B cell (primary cell): Measurements from ENCODE around the gene ZSCAN12. TPM values are rescaled to one million over a fixed set of nuclear protein-coding genes. Genes with fewer than 3 reads are reported as not detected.

Source experiments
- ATAC-seq: fragments of 200-7000 bp; cut with Tn5 transposase; one replicate; pipeline ENCODE4 v1.10.0; 2021; ENCODE audit warnings: low read depth, mild to moderate bottlenecking, moderate number of reproducible peaks, moderate library complexity
- CTCF ChIA-PET: fragments of 350-600 bp; sonication (Branson Sonifier 250); formaldehyde crosslinking; loops from one replicate; lab custom pipeline; 2021; ENCODE audit warnings: antibody characterized with exemption, inconsistent platforms; lab: Charles Lee
- POLR2A ChIA-PET: fragments of 350-600 bp; sonication (Branson Sonifier 250); formaldehyde crosslinking; loops from one replicate; lab custom pipeline; 2021; ENCODE audit warnings: antibody characterized with exemption; lab: Charles Lee
- DNase-seq: peaks from one replicate; pipeline ENCODE4 v3.0.0; 2013
- H2AFZ ChIP-seq: 2 replicates; pipeline ENCODE4 v1.6.1; 2012; ENCODE audit warnings: mild to moderate bottlenecking, low read depth, low read length; ENCODE audit not compliant: insufficient read depth, poor library complexity, severe bottlenecking
- H3K27ac ChIP-seq, 2 donors: 1 replicate in 1 of 2; 2 replicates in 1 of 2; pipeline ENCODE4 v1.5.1; 2012 to 2013; ENCODE audit warnings: low read length in 2 of 2, mild to moderate bottlenecking in 2 of 2, moderate library complexity in 1 of 2
- H3K27me3 ChIP-seq, 4 experiments: fragments of 200-600 bp in 1 of 4; sonication (generic) in 1 of 4; replicated peaks in 1 of 4; 1 replicate in 2 of 4; 2 replicates in 2 of 4; pipeline versions ENCODE4 v1.6.1 to v1.7.0; 2013 to 2016; ENCODE audit warnings: low read length in 3 of 4, mild to moderate bottlenecking in 2 of 4, mixed read lengths in 1 of 4, moderate library complexity in 1 of 4; ENCODE audit not compliant: insufficient read depth in 4 of 4, control insufficient read depth in 3 of 4; ENCODE audit errors: control extremely low read depth in 1 of 4
- H3K36me3 ChIP-seq, 2 experiments: replicated peaks in 1 of 2; 1 replicate in 1 of 2; 2 replicates in 1 of 2; pipeline versions ENCODE4 v1.6.1 to v1.7.1; 2013; ENCODE audit warnings: low read length in 1 of 2; ENCODE audit not compliant: insufficient read depth in 2 of 2, control insufficient read depth in 1 of 2; ENCODE audit errors: control extremely low read depth in 1 of 2, extremely low read depth in 1 of 2
- H3K4me1 ChIP-seq, 2 donors: fragments of 200-600 bp in 1 of 2; sonication (generic) in 1 of 2; 1 replicate in 1 of 2; 2 replicates in 1 of 2; pipeline versions ENCODE4 v1.5.1 to v1.6.1; 2013 to 2017; ENCODE audit warnings: low read length in 2 of 2; ENCODE audit not compliant: control insufficient read depth in 2 of 2, insufficient read depth in 2 of 2
- H3K4me2 ChIP-seq: replicated peaks from 2 replicates; pipeline ENCODE3; 2012; ENCODE audit warnings: mild to moderate bottlenecking, low read depth, low read length; ENCODE audit not compliant: poor library complexity, severe bottlenecking
- H3K4me3 ChIP-seq, 5 experiments: fragments of 200-600 bp in 1 of 5; sonication (generic) in 1 of 5; 1 replicate in 3 of 5; 2 replicates in 2 of 5; pipeline versions ENCODE4 v1.5.1 to v1.7.0; 2011 to 2016; ENCODE audit warnings: low read length in 4 of 5, mild to moderate bottlenecking in 4 of 5, low read depth in 2 of 5, control low read depth in 1 of 5, moderate library complexity in 1 of 5; ENCODE audit not compliant: insufficient read depth in 1 of 5; ENCODE audit errors: control extremely low read depth in 1 of 5, extremely low read depth in 1 of 5
- H3K79me2 ChIP-seq: fragments of 200-600 bp; sonication (generic); one replicate; pipeline ENCODE4 v1.6.0; 2016; ENCODE audit warnings: low read length; ENCODE audit not compliant: control insufficient read depth, insufficient read depth
- H3K9ac ChIP-seq: fragments of 200-600 bp; sonication (generic); 2 replicates; pipeline ENCODE4 v1.6.1; 2017; ENCODE audit warnings: mild to moderate bottlenecking, low read length, moderate library complexity
- H3K9me3 ChIP-seq, 3 donors: one replicate each; pipeline versions ENCODE4 v1.6.1 to v1.7.1; 2013; ENCODE audit warnings: low read length in 2 of 3; ENCODE audit not compliant: control insufficient read depth in 2 of 3, insufficient read depth in 1 of 3; ENCODE audit errors: control extremely low read depth in 1 of 3
- H4K20me1 ChIP-seq: 2 replicates; pipeline ENCODE4 v1.6.0; 2012; ENCODE audit warnings: mild to moderate bottlenecking, low read length; ENCODE audit not compliant: insufficient read depth, control insufficient read depth, poor library complexity, severe bottlenecking
- H3K27ac Mint-ChIP-seq: one replicate; pipeline ENCODE4 v1.8.0; 2021; ENCODE audit warnings: mixed read lengths
- H3K27me3 Mint-ChIP-seq: one replicate; pipeline ENCODE4 v1.8.0; 2021; ENCODE audit warnings: mixed read lengths
- H3K4me1 Mint-ChIP-seq: one replicate; pipeline ENCODE4 v1.8.0; 2021; ENCODE audit warnings: mixed read lengths
- H3K4me3 Mint-ChIP-seq: one replicate; pipeline ENCODE4 v1.8.0; 2021; ENCODE audit warnings: mixed read lengths
- H3K9me3 Mint-ChIP-seq: one replicate; pipeline ENCODE4 v1.8.0; 2022; ENCODE audit warnings: mixed read lengths; ENCODE audit not compliant: insufficient read depth
- CTCF ChIP-seq: fragments of 200-600 bp; IDR thresholded peaks from one replicate; pipeline ENCODE4 v1.8.0; 2022; ENCODE audit warnings: antibody characterized with exemption, mild to moderate bottlenecking
- EZH2 ChIP-seq: IDR thresholded peaks from 2 replicates; pipeline ENCODE4 v1.6.1; 2012; ENCODE audit warnings: borderline replicate concordance, low read depth, mild to moderate bottlenecking, moderate library complexity, low read length; ENCODE audit not compliant: insufficient read depth, poor library complexity, severe bottlenecking
- WGBS: methylation state at CpG from one replicate; pipeline ENCODE4 v1.1.5; 2013; ENCODE audit warnings: missing lambda C conversion rate; ENCODE audit not compliant: insufficient coverage; 5-methylcytosine and 5-hydroxymethylcytosine counted together
- intact Hi-C: fragments of 100-400 bp; cut with micrococcal nuclease; formaldehyde crosslinking; loops from one replicate; pipeline ENCODE4 v1.10.0; 2022
- polyA plus RNA-seq: library from polyadenylated mRNA; depleted of rRNA; stranded (reverse); fragments of >200 nt; gene quantifications from 2 replicates; pipeline ENCODE4 v1.2.3, GENCODE V29; 2012
- total RNA-seq, 2 donors: library from RNA; stranded (reverse); fragments of 120-200 nt in 1 of 2; gene quantifications; 1 replicate in 1 of 2; 2 replicates in 1 of 2; pipeline versions ENCODE4 v1.2.3 to v1.2.4, GENCODE V29; 2013 to 2022

Gene ZSCAN12
- total and polyA plus RNA-seq, 2 donors (not counting 1 experiment from before 2014, with no cell fraction given): 3.5 to 14.8 TPM

GRCh38 chr6:28353981-28354676 is 45.4 kb downstream of the ZSCAN12 start:
- H3K79me2 ChIP-seq: peaks cover 79% of the 10 kb centered on the region
- no peaks in the 10 kb centered on the region for H3K9me3 Mint-ChIP-seq
- DNase-seq (no peak), ATAC-seq (no peak)
- TF ChIP-seq CTCF: no peak
- no peak for TF ChIP-seq EZH2
- H3K4me3 Mint-ChIP-seq: no peak overlapping the region
- intact Hi-C loops: no loop called here
- WGBS: 94% methylated on average over 11 of the region's 11 CpGs
- H3K27me3 Mint-ChIP-seq: no peaks in the 10 kb centered on the region
- peaks cover 34% of the 10 kb centered on the region for H3K4me1 Mint-ChIP-seq
- no peak overlapping the region for H3K9ac ChIP-seq
- no peak overlapping the region for H3K4me3 ChIP-seq
- peaks cover 13% of the 10 kb centered on the region for H4K20me1 ChIP-seq
- H2AFZ ChIP-seq: no peak overlapping the region
- peaks cover 0 to 12% (median 0%) of the 10 kb centered on the region in 3 donors for H3K9me3 ChIP-seq
- no peak overlapping the region for H3K4me2 ChIP-seq
- no peaks in the 10 kb centered on the region for H3K36me3 ChIP-seq
- ChIA-PET POLR2A (no interaction called here), CTCF (interaction anchor here (1.3 to 4.5 kb wide), 4 partner anchors 9 to 249 kb away, joined by 3 to 37 read pairs (median 24); partner anchors contain the start of gene ZSCAN26)
- H3K27me3 ChIP-seq: no peaks in the 10 kb centered on the region
- H3K27ac ChIP-seq: no peak overlapping the region
- H3K27ac Mint-ChIP-seq: no peak overlapping the region
- peaks cover 11 to 24% of the 10 kb centered on the region in 2 donors for H3K4me1 ChIP-seq

GRCh38 chr6:28353356-28353755 is 46.2 kb downstream of the ZSCAN12 start:
- TF ChIP-seq CTCF: no peak
- no peak for TF ChIP-seq EZH2
- intact Hi-C loops: no loop called here
- H3K4me1 Mint-ChIP-seq: peaks cover 34% of the 10 kb centered on the region
- no peak overlapping the region for H3K4me3 Mint-ChIP-seq
- Histone ChIP-seq H3K9ac (no peak overlapping the region), H3K9me3 (peaks cover 0 to 12% (median 0%) of the 10 kb centered on the region in 3 donors), H3K27me3 (no peaks in the 10 kb centered on the region), H3K4me1 (peaks cover 11 to 24% of the 10 kb centered on the region in 2 donors), H3K27ac (no peak overlapping the region), H3K79me2 (peaks cover 79% of the 10 kb centered on the region), H2AFZ (no peak overlapping the region), H4K20me1 (peaks cover 13% of the 10 kb centered on the region), H3K36me3 (no peaks in the 10 kb centered on the region), H3K4me3 (no peak overlapping the region), H3K4me2 (no peak overlapping the region)
- DNase-seq (no peak), ATAC-seq (no peak)
- no peak overlapping the region for H3K27ac Mint-ChIP-seq
- POLR2A ChIA-PET: interaction anchor here (0.7 kb wide), 1 partner anchor 18 kb away, joined by 3 read pairs; no protein-coding TSS in a partner anchor
- 88% methylated on average over 1 of the region's 3 CpGs for WGBS
- no peaks in the 10 kb centered on the region for H3K27me3 Mint-ChIP-seq
- no peaks in the 10 kb centered on the region for H3K9me3 Mint-ChIP-seq
- CTCF ChIA-PET: interaction anchor here (1.3 to 4.5 kb wide), 2 partner anchors 9 to 29 kb away, joined by 3 to 37 read pairs; no protein-coding TSS in a partner anchor
